DMS153 (cell line): Measurements from ENCODE around the gene BRD3.
"Not testable (repeated sequence)": the region's sequence is repeated elsewhere in the genome, so short reads cannot be mapped to it uniquely, and the experiment has no call there.

Experiments used
- DNase-seq: peaks from one replicate; lab custom pipeline; 2025; lab: John Stamatoyannopoulos, UW

BRD3 gene

DNA sequence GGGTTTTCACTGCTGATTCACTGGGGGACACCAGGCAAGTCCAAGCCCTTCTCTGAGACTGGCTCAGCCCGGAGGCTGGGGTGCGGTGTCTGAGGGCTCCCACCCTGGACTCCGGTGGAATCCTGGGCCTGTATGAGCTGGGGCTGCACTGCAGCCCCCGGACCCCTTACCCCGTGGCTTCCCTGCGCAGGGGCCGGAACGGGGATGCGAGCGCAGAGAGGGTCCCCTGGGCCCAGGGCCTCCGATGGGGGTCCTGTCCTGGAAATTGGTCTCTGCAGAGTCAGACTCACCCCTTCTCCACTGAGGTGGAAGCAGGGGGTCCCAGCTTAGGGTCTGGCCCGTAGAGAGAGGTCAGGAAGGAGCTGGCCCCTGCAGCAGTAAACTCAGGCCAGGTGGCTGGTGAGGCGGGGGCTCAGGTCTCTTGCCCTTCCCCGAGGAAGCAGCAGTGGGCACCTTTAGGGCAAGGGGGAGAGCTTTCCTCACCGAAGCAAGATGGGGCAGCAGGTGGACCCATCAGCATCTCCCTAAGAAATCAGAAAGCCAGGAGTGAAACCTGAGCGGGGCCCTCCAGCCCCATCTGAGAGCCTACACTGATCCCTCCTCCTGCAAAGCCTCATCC, 74.1 kb downstream of the BRD3 start:
- DNase-seq: no peak

DNA sequence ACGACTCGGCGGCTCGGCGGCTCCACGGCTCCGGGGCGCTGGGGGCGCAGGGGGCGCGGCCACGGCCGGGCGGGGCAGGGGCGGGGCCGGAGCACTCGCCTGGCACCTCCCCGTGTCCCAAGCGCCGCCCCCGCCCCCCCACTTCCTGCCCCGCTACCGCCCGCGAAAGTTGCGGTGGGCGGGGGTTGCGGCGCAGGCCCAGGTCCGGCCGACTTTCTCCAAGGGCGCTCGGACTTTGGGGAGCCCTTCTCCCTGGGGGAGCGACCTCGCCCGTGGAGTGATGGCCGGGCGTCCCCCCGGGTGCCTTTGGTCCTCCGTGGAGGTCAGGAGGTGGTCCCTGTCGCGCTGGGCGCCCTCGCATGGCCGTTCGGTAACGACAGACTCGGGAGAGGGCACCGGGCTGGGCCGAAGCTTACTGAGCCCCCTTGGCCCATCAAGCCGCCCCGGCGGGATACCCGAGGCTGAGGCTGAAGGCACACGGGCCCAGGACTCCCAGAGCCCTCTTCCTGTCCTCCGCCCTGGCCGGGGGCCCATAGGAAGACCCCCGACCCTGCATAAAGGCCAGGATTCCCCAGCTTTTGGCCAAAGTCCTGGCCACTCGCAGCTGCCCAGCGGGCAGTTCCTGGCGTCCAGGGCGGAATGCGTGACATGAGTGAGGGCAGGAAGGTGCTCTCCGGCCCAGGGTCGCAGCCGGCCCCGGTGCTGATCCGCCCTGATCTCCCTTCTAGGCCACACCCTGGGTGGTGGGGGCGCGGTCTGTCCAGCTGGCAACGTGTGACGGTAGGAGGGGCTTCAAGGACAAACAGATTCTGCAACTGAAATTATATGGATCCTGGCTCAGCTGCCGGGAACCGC, 74.8 kb downstream of the BRD3 start:
- peak; percentile 47 for DNase-seq

GRCh38 chr9:133991964-133992779, 75.7 kb downstream of the BRD3 start, which contains the start of gene VAV2:
TSS of gene VAV2 (minus strand) at chr9:133992324. CDS start at chr9:133992278, 46 bp downstream.
- DNase-seq: no peak

DNA sequence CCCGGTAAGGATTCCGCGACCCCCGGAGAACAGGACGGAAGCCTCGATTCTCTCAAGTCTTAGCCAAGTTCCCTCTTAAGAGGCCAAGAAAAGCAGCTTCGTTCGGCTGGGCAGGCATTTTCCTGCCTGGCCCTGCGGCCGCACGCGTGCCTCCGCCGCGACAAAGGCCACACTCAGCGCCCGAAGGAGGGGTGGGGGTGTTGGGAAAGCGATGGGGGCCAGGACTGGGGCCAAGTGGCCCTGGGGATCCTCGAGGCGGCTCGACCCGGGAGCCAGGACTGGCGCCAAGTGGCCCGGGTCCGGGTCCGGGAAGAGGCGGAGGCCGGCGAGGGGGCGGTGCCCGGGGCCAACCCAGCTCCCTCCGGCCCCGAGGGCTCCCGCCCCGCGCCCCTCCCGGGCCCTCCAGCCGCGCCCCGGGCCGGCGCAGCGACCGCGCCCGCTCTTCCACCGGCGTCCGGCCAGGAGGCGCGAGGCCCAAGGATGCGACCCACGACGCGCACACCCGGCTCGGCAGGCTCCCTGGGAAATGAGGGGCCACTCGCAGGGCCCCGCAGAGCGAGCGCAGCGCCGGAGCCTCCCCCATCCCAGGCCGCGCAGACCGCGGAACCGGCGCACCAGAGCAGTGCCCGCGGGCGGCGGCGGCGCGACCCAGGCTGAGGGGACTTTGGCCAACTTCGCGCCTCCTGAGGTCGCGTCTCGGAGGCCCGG, 76.5 kb downstream of the BRD3 start:
- DNase-seq: no peak

DNA sequence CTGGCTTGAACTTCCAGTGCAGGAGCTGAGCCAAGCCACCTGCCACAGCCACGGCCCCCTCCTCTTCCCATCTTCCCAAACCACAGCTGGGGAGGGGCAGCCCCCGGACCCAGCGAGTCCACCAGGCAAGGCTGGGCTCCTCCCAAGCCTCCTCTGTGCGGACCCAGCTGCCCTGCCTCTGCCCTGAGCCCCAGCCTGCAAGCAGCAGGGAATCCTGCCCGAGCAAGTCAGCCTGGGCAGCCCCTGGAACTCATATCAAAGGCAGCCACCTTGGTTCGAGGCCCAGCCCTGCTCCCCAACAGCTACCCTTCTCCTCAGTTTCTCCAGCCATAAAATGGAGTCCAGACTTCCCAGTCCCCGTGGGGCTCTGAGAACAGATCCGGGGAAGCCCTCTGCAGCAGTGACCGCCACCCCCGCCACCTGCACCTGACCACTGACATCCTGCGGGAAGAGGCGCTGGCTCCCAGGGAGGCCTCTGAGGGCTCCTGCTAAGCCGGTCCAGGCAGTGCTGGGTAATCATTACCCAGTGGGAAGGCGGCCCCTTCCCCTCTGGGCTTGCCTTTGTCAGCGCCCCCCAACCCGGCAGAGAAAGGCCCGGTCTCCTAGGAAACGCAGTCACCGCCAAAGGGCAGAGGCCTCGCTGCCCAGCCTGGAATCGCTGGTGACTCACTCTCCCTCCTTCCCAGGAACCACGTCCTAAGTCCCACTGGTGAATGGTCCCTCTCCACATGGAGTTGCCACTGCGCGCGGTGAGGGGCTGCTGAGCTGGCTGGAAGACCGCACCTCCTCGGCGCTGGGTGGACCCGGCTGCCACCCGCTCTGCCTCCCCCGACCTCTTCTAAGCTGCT, 77.2 kb downstream of the BRD3 start:
- no peak for DNase-seq

DNA sequence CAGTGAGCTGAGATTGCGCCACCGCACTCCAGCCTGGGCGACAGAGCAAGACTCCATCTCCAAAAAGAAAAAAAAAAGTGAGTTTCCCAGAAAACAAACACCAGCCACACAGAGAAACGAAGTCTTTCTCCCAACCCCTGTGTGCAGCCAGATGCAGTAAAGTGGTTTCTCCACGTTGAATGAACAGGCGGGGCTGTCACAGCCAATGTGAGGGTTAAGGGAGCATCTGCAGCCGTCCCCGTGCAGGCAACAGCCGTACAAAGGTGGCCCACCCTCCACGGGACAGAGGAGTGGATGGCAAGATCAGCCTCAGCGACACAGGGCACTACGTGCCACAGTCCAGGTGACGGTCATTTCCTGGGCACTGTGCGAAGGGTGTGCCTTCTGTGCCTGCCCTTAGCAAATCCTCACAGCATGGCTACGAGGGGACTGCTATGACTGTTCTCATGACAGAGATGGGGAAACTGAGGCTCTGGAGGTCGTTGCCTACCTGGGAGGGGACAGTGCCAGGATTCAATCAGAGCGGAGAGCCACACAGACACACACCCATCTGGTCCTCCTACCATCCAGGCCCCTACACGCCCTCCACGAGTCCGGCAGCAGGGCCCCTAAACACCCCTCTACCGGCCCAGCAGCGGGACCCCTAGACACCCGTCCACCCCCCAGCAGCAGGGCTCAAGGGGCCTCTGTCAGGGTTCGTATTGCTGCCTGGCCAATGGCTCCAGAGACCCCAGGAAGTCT, 78.0 kb downstream of the BRD3 start:
- no peak for DNase-seq

DNA sequence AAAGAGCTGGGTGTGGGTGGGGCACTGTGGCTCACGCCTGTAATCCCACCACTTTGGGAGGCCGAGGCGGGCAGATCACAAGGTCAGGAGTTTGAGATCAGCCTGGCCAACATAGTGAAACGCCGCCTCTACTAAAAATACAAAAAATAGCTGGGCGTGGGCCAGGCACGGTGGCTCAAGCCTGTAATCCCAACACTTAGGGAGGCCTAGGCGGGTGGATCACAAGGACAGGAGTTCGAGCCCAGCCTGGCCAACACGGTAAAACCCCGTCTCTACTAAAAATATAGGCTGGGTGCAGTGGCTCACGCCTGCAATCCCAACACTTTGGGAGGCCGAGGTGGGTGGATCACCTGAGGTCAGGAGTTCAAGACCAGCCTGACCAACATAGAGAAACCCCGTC, 79.1 kb downstream of the BRD3 start:
- DNase-seq: not testable (repeated sequence)

- no peak for DNase-seq
Observed at GRCh38 chr9:133987946-133988665, 79.7 kb downstream of the BRD3 start.

DNA sequence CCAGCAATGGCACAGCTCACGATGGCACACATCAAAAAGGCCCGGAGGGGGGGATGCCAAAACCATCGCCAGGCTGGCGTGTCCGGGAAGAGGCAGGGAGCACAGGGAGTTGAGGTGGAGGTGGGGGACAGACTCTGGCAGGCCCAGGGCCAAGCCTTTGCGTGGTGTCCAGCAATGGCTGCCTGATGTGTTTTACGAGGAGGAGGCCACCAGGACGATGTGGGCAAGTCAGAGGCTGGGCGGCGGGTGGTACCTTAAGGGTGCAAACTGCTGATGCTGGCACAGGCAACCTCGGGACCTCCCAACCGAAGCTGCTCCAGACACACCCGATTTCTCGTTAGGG, 80.4 kb downstream of the BRD3 start:
- no peak for DNase-seq

- DNase-seq: no peak
Observed at GRCh38 chr9:133986774-133987445, 80.9 kb downstream of the BRD3 start.

DNA sequence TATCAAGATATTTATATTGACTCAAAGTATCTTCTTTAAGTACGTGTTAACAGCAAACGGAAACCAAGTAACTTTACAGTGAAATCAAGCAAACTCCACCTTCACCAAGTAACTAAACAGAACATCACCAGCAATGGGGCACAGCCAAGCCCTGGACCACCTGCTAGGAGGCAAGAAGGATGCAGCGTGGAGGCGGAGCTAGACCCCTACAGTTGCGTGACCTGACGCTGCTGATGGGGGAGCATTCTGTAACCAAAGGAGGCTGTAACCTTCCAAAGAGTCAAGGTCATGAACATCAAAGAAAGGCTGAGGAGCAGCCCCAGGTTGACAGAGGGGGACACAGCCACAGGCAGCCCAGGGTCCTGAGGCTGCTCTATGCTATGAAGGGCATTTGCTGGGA, 81.8 kb downstream of the BRD3 start:
- no peak for DNase-seq

DNA sequence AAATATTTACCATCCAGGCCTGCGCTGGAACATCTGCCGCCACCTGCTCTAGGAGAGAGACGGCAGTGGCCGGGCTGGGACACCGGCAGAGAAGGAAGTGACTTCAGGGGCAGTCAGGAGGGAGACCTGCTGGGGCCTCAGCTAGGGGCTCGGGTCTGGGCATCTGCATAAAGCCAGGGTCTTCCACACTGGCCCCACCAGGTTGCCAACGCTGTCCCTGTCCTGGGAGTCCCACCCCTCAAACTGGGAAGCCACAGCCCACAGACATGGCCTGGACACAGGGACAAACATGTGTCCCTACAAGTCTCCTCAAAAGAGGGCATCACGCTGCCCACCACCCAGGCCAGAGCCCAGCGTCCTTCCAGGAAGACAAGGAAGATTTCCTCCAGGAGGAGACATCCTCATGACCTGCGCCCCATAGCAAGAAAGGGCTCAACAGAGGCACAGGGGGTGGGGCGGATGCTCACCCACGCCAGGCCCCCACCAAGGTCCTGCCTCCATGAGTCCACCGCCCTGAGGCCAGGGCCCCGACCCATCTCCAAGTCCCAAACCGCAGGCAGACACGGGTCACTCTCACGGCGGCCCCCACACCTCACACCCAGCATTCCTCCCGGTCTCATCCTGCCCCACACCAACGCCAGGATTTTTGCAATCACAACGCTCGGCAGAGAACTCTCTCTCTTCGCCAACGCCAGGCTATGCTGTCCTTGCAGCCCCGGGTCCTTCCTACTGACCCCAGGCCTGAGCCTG, 84.7 kb downstream of the BRD3 start:
- no peak for DNase-seq

GRCh38 chr9:133981958-133982681, 85.7 kb downstream of the BRD3 start:
- DNase-seq: no peak

- no peak for DNase-seq
Observed at GRCh38 chr9:133981589-133981957, 86.3 kb downstream of the BRD3 start.

DNA sequence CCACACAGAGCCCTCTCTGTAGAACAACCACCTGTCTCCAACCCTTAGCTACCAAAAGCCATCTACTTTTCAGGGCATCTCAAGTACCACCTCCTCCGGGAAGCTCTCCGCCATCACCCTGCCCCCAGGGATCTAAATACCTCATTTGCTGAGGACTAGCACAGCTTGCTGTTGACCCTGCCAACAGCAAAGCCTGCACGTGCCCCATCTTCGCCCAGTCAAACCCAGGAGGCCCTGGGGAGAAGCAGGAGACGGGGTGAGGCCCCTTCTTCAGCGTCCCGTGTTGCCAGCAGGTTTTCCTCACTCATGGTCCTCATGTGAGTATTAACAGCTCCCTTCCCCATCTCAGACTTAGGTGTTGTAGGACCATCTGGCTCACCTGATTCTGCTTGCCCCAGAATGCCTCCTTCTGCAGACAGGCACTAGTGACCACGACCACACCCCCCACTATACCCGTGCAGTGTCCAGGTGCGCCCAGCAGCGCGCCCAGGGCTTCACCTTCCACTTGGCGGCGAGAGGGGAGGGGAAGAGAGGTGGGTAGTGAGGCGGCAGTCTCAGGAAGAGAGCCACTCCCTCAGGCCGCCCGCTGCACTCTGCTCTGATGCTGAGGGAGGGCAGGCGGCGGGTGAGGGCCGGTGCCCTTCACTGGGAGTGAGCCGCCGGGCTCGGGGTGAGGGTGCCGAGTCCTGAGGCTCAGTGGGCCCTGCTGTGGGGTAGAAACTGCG, 86.8 kb downstream of the BRD3 start:
- DNase-seq: no peak
